22Rv1 (cell line): ENCODE results near the gene KLHL41.
"Not testable (repeated sequence)": the region's sequence is repeated elsewhere in the genome, so short reads cannot be mapped to it uniquely, and the experiment has no call there.

Experiments used
- H3K27ac ChIP-seq: fragments of 450-650 bp; 2 replicates; pipeline ENCODE4 v1.5.1; 2017
- ZFX ChIP-seq: fragments of 450-650 bp; IDR thresholded peaks from 2 replicates; pipeline ENCODE4 v1.6.1; 2017; ENCODE audit warnings: antibody characterized with exemption, borderline replicate concordance
- TF ChIP-seq, protein P1 (sequence below): fragments of 450-650 bp; IDR thresholded peaks from 2 replicates; pipeline ENCODE4 v1.5.1; 2017; ENCODE audit warnings: mild to moderate bottlenecking

Gene KLHL41

GRCh38 chr2:169520896-169521295 is 11.4 kb downstream of the KLHL41 start:
- TF ChIP-seq ZFX, result no peak
- no peak overlapping the region for H3K27ac ChIP-seq

- TF ChIP-seq, protein P1, sequence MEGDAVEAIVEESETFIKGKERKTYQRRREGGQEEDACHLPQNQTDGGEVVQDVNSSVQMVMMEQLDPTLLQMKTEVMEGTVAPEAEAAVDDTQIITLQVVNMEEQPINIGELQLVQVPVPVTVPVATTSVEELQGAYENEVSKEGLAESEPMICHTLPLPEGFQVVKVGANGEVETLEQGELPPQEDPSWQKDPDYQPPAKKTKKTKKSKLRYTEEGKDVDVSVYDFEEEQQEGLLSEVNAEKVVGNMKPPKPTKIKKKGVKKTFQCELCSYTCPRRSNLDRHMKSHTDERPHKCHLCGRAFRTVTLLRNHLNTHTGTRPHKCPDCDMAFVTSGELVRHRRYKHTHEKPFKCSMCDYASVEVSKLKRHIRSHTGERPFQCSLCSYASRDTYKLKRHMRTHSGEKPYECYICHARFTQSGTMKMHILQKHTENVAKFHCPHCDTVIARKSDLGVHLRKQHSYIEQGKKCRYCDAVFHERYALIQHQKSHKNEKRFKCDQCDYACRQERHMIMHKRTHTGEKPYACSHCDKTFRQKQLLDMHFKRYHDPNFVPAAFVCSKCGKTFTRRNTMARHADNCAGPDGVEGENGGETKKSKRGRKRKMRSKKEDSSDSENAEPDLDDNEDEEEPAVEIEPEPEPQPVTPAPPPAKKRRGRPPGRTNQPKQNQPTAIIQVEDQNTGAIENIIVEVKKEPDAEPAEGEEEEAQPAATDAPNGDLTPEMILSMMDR, result no peak
- H3K27ac ChIP-seq, result no peak overlapping the region
Observed at GRCh38 chr2:169523681-169524080, 14.2 kb downstream of the KLHL41 start.

DNA sequence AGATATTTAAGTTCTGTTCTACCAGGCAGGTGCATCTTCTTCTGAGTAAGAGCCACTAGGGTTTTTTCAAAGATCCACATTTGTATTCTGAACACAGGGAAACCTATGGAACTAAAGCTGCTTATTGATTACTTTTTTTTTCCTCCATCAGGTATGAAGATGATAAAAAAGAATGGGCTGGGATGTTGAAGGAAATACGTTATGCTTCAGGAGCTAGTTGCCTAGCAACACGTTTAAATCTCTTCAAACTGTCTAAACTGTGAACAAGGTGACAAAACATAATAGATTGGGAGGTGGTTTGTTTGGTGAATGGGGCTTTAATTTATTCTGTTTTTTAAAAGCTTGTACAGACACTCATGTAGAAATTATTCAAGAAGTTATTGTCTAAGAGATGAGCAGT is 15.9 kb downstream of the KLHL41 start:
- TF ChIP-seq, protein P1, result no peak
- TF ChIP-seq ZFX, result no peak
- H3K27ac ChIP-seq, result no peak overlapping the region

- no peak overlapping the region for H3K27ac ChIP-seq
- TF ChIP-seq ZFX, result no peak
- TF ChIP-seq, protein P1, result no peak
Observed at GRCh38 chr2:169526451-169526850, 16.9 kb downstream of the KLHL41 start.

DNA sequence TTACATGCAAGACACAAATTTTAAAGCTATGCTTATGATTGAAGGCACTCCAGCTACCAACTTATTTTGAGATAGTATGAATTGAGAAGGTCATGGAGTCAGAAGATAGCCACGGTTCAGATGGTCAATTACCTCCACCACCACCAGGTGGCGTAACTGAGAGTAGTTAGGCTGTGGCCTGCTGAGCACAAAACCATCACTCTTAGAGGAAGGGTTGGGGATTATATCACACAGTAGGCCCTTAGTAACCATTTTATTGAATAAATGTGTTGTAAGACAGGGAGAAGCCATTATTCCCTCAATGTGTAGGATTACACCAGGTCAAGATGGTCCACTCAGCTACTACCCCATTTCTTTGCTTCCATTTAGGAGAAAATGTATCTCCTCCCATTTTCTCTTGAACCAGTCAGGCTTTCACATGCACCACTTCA is 18.8 kb downstream of the KLHL41 start:
- no peak for TF ChIP-seq ZFX
- TF ChIP-seq, protein P1, result peak; percentile 79
- H3K27ac ChIP-seq, result no peak overlapping the region

- H3K27ac ChIP-seq, result not testable (repeated sequence)
Observed at GRCh38 chr2:169539460-169539859, 30.0 kb downstream of the KLHL41 start.

GRCh38 chr2:169540146-169540545 is 30.6 kb downstream of the KLHL41 start:
- H3K27ac ChIP-seq, result no peak overlapping the region
- TF ChIP-seq, protein P1, result no peak
- TF ChIP-seq ZFX, result no peak

GRCh38 chr2:169542433-169542832 is 32.9 kb downstream of the KLHL41 start:
- no peak for TF ChIP-seq ZFX
- TF ChIP-seq, protein P1, result no peak

GRCh38 chr2:169546756-169547155 is 37.3 kb downstream of the KLHL41 start:
- H3K27ac ChIP-seq, result no peak overlapping the region
- TF ChIP-seq ZFX, result no peak
- TF ChIP-seq, protein P1, result no peak

More at GRCh38 chr2:169542433-169542832, 32.9 kb downstream of the KLHL41 start:
- H3K27ac ChIP-seq, result no peak overlapping the region
